Measurements from ENCODE around the gene COL18A1.

GRCh38 chr21:45387506-45387905 is 17.5 kb upstream of the COL18A1 start:
- TF ChIP-seq CTCF (IDR thresholded peaks at IDR 0.05) (no peak), POLR2AphosphoS5 (IDR thresholded peaks at IDR 0.05) (no peak), POLR2A (IDR thresholded peaks at IDR 0.05) (no peak)
